CD14-positive monocyte (primary cell): ENCODE data around the gene RAB31. TPM values are rescaled to one million over a fixed set of nuclear protein-coding genes. Genes with fewer than 3 reads are reported as not detected.
A peak's percentile ranks its signal among the peaks of the same experiment; 100 is the strongest.

ENCODE experiments used
- DNase-seq, 3 donors: peaks; one replicate each; pipeline ENCODE4 v3.0.0-alpha.2; 2011 to 2022
- H2AFZ ChIP-seq: 2 replicates; pipeline ENCODE4 v1.6.0; 2012; ENCODE audit warnings: mild to moderate bottlenecking, low read depth, low read length, inconsistent platforms; ENCODE audit not compliant: insufficient read depth, poor library complexity, severe bottlenecking
- H3K27ac ChIP-seq, 2 donors: 1 replicate in 1 of 2; 2 replicates in 1 of 2; pipeline ENCODE4 v1.5.1; 2012 to 2013; ENCODE audit warnings: low read length in 2 of 2, control low read depth in 1 of 2, inconsistent platforms in 1 of 2, low read depth in 1 of 2, mild to moderate bottlenecking in 1 of 2
- H3K27me3 ChIP-seq, 2 donors: one replicate each; pipeline versions ENCODE4 v1.6.0 to v1.6.1; 2011 to 2013; ENCODE audit warnings: low read length in 2 of 2; ENCODE audit not compliant: control insufficient read depth in 2 of 2, insufficient read depth in 2 of 2
- H3K36me3 ChIP-seq, 2 donors: replicated peaks in 1 of 2; 1 replicate in 1 of 2; 2 replicates in 1 of 2; pipeline versions ENCODE4 v1.5.1 to v1.6.1; 2012 to 2013; ENCODE audit warnings: low read length in 2 of 2, control low read depth in 1 of 2, inconsistent platforms in 1 of 2, mild to moderate bottlenecking in 1 of 2; ENCODE audit not compliant: insufficient read depth in 2 of 2, control insufficient read depth in 1 of 2
- H3K4me1 ChIP-seq, 2 donors: 1 replicate in 1 of 2; 2 replicates in 1 of 2; pipeline versions ENCODE4 v1.5.1 to v1.6.1; 2012 to 2013; ENCODE audit warnings: low read length in 2 of 2, control low read depth in 1 of 2, inconsistent platforms in 1 of 2, mild to moderate bottlenecking in 1 of 2, moderate library complexity in 1 of 2; ENCODE audit not compliant: insufficient read depth in 2 of 2, control insufficient read depth in 1 of 2
- H3K4me2 ChIP-seq: replicated peaks from 2 replicates; pipeline ENCODE3; 2012; ENCODE audit warnings: low read length, moderate library complexity, mild to moderate bottlenecking; ENCODE audit not compliant: poor library complexity, severe bottlenecking; ENCODE audit errors: extremely low read depth
- H3K4me3 ChIP-seq, 3 experiments: fragments of 200-600 bp in 1 of 3; sonication (generic) in 1 of 3; replicated peaks in 1 of 3; 1 replicate in 2 of 3; 2 replicates in 1 of 3; pipeline ENCODE4 v1.5.1; 2011 to 2013; ENCODE audit warnings: low read length in 3 of 3, mild to moderate bottlenecking in 3 of 3, control low read depth in 2 of 3, low read depth in 2 of 3, inconsistent platforms in 1 of 3, moderate library complexity in 1 of 3
- H3K79me2 ChIP-seq: 2 replicates; pipeline ENCODE4 v1.6.0; 2012; ENCODE audit warnings: mild to moderate bottlenecking, control low read depth, inconsistent platforms, low read length, moderate library complexity; ENCODE audit not compliant: insufficient read depth
- H3K9ac ChIP-seq: 2 replicates; pipeline ENCODE4 v1.6.0; 2017; ENCODE audit warnings: low read length, mild to moderate bottlenecking; ENCODE audit not compliant: insufficient read depth, poor library complexity, severe bottlenecking
- H3K9me3 ChIP-seq, 2 donors: replicated peaks in 1 of 2; 1 replicate in 1 of 2; 2 replicates in 1 of 2; pipeline versions ENCODE4 v1.5.1 to v1.6.1; 2012 to 2013; ENCODE audit warnings: low read length in 2 of 2, control low read depth in 1 of 2; ENCODE audit not compliant: control insufficient read depth in 1 of 2, insufficient read depth in 1 of 2
- H4K20me1 ChIP-seq: 2 replicates; pipeline ENCODE4 v1.6.0; 2012; ENCODE audit warnings: mild to moderate bottlenecking, low read length, control low read depth, moderate library complexity; ENCODE audit not compliant: insufficient read depth
- H3K27ac Mint-ChIP-seq, 7 donors: one replicate each; pipeline ENCODE4 v1.8.0; 2020; ENCODE audit warnings: mild to moderate bottlenecking in 7 of 7, mixed read lengths in 7 of 7, moderate library complexity in 6 of 7, inconsistent platforms in 2 of 7
- H3K27me3 Mint-ChIP-seq, 3 donors: one replicate each; pipeline ENCODE4 v1.8.0; 2021 to 2022; ENCODE audit warnings: low read depth in 3 of 3, mild to moderate bottlenecking in 3 of 3, mixed read lengths in 3 of 3, moderate library complexity in 3 of 3, inconsistent platforms in 1 of 3
- H3K36me3 Mint-ChIP-seq, 2 donors: one replicate each; pipeline ENCODE4 v1.8.0; 2020; ENCODE audit warnings: mixed read lengths in 2 of 2, inconsistent platforms in 1 of 2, mild to moderate bottlenecking in 1 of 2
- H3K4me1 Mint-ChIP-seq: one replicate; pipeline ENCODE4 v1.8.0; 2020; ENCODE audit warnings: mild to moderate bottlenecking, mixed read lengths
- H3K4me3 Mint-ChIP-seq, 2 donors: one replicate each; pipeline ENCODE4 v1.8.0; 2020; ENCODE audit warnings: mild to moderate bottlenecking in 2 of 2, mixed read lengths in 2 of 2, moderate library complexity in 1 of 2
- H3K9me3 Mint-ChIP-seq, 7 donors: one replicate each; pipeline ENCODE4 v1.8.0; 2020 to 2022; ENCODE audit warnings: mixed read lengths in 7 of 7, mild to moderate bottlenecking in 6 of 7, moderate library complexity in 6 of 7, inconsistent platforms in 2 of 7
- WGBS: methylation state at CpG from one replicate; pipeline ENCODE4 v1.1.5; 2013; ENCODE audit warnings: missing lambda C conversion rate; ENCODE audit not compliant: insufficient coverage; 5-methylcytosine and 5-hydroxymethylcytosine counted together
- intact Hi-C, 2 donors: fragments of 100-400 bp; cut with micrococcal nuclease; formaldehyde crosslinking; loops; one replicate each; pipeline versions ENCODE4 v1.15.0 to v1.15.1; 2023
- polyA plus RNA-seq, 3 donors: library from polyadenylated mRNA; depleted of rRNA in 1 of 3; unstranded in 2 of 3; stranded (reverse) in 1 of 3; fragments of 300-500 nt in 2 of 3; fragments of >200 nt in 1 of 3; fragmentation: Illumina TruSeq in 2 of 3; gene quantifications; 1 replicate in 2 of 3; 2 replicates in 1 of 3; pipeline ENCODE4 v1.2.3, GENCODE V29; 2012 to 2021
- TF ChIP-seq, protein P1 (sequence below): fragments of 200-600 bp; IDR thresholded peaks from one replicate; pipeline ENCODE4 v1.8.0; 2022; ENCODE audit warnings: antibody characterized with exemption, mild to moderate bottlenecking

Gene RAB31
- polyA plus RNA-seq, 3 donors = 106 to 367 (median 348) TPM

DNA sequence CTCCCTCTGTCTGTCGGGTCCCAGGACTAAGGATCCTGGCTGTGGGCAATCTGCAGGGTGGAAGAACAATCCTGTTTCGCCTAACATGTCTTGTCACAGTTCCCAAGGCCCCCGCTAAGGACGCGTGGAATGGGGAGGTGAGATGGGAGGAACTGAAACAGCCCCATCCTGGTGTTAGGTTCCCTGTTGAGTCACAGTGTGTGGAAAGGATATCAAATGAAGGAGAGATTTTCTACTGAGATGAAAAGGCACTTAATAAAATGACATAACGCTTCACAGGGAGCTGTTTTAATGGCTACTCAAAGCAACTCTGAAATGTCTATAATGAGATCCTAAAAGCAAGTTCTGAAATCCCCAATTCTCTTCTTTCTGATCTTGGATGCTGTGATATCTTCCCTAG is 52.5 kb downstream of the RAB31 start:
- Histone ChIP-seq H3K9ac (no peak overlapping the region), H3K79me2 (peaks cover 99% of the 10 kb centered on the region), H3K27ac (peak overlapping the region; percentile 28 to 73), H3K27me3 (no peaks in the 10 kb centered on the region), H4K20me1 (peaks cover 60% of the 10 kb centered on the region), H2AFZ (no peak overlapping the region), H3K9me3 (no peaks in the 10 kb centered on the region), H3K36me3 (peaks cover 0 to 8% of the 10 kb centered on the region in 2 donors), H3K4me3 (peak overlapping the region in 1 of 3 experiments; percentile 7), H3K4me2 (peak overlapping the region; percentile 16), H3K4me1 (peaks cover 83 to 84% of the 10 kb centered on the region in 2 donors)
- Mint-ChIP-seq H3K9me3 (peaks cover 0 to 3% (median 0%) of the 10 kb centered on the region in 7 donors), H3K4me3 (peak overlapping the region in 1 of 2 donors; percentile 53), H3K4me1 (peaks cover 95% of the 10 kb centered on the region), H3K27me3 (peaks cover 0 to 2% (median 0%) of the 10 kb centered on the region in 3 donors), H3K36me3 (peaks cover 24 to 42% of the 10 kb centered on the region in 2 donors), H3K27ac (peak overlapping the region; percentile 39 to 90 (median 79))
- TF ChIP-seq, protein P1, sequence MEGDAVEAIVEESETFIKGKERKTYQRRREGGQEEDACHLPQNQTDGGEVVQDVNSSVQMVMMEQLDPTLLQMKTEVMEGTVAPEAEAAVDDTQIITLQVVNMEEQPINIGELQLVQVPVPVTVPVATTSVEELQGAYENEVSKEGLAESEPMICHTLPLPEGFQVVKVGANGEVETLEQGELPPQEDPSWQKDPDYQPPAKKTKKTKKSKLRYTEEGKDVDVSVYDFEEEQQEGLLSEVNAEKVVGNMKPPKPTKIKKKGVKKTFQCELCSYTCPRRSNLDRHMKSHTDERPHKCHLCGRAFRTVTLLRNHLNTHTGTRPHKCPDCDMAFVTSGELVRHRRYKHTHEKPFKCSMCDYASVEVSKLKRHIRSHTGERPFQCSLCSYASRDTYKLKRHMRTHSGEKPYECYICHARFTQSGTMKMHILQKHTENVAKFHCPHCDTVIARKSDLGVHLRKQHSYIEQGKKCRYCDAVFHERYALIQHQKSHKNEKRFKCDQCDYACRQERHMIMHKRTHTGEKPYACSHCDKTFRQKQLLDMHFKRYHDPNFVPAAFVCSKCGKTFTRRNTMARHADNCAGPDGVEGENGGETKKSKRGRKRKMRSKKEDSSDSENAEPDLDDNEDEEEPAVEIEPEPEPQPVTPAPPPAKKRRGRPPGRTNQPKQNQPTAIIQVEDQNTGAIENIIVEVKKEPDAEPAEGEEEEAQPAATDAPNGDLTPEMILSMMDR = no peak
- WGBS = no CpG with 5 or more reads among the region's 6 CpGs
- intact Hi-C loops = no loop called here
- DNase-seq = peak in 2 of 3 donors; percentile 68 to 80

GRCh38 chr18:9762526-9762925 is 54.4 kb downstream of the RAB31 start:
- H4K20me1 ChIP-seq = peaks cover 50% of the 10 kb centered on the region
- peak overlapping the region; percentile 9 to 58 for H3K4me3 Mint-ChIP-seq
- H3K9me3 ChIP-seq = no peaks in the 10 kb centered on the region
- no CpG with 5 or more reads among the region's 5 CpGs for WGBS
- intact Hi-C loops = no loop called here
- peaks cover 94% of the 10 kb centered on the region for H3K4me1 Mint-ChIP-seq
- peaks cover 76 to 79% of the 10 kb centered on the region in 2 donors for H3K4me1 ChIP-seq
- H3K4me2 ChIP-seq = peak overlapping the region; percentile 62
- H3K79me2 ChIP-seq = peaks cover 99% of the 10 kb centered on the region
- H3K4me3 ChIP-seq = peak overlapping the region in 1 of 3 experiments; percentile 56
- no peaks in the 10 kb centered on the region for H3K27me3 ChIP-seq
- H3K9me3 Mint-ChIP-seq = peaks cover 0 to 3% (median 0%) of the 10 kb centered on the region in 7 donors
- H3K36me3 ChIP-seq = peaks cover 3 to 16% of the 10 kb centered on the region in 2 donors
- peak overlapping the region; percentile 10 for H3K9ac ChIP-seq
- H3K27ac ChIP-seq = peak overlapping the region; percentile 79 to 83
- peaks cover 0 to 2% (median 0%) of the 10 kb centered on the region in 3 donors for H3K27me3 Mint-ChIP-seq
- peak; percentile 57 to 83 (median 74) for DNase-seq
- TF ChIP-seq, protein P1 = no peak
- H3K36me3 Mint-ChIP-seq = peaks cover 31 to 45% of the 10 kb centered on the region in 2 donors
- H2AFZ ChIP-seq = no peak overlapping the region
- peak overlapping the region; percentile 90 to 97 (median 95) for H3K27ac Mint-ChIP-seq
